ENCODE data around the gene DCDC2B. TPM values are rescaled to one million over a fixed set of nuclear protein-coding genes. Genes with fewer than 3 reads are reported as not detected.

DCDC2B gene
- total and polyA plus RNA-seq, 2 of the 13 experiments (the other 11 are each of a cell fraction or from before 2014, with no cell fraction given) = not detected

DNA sequence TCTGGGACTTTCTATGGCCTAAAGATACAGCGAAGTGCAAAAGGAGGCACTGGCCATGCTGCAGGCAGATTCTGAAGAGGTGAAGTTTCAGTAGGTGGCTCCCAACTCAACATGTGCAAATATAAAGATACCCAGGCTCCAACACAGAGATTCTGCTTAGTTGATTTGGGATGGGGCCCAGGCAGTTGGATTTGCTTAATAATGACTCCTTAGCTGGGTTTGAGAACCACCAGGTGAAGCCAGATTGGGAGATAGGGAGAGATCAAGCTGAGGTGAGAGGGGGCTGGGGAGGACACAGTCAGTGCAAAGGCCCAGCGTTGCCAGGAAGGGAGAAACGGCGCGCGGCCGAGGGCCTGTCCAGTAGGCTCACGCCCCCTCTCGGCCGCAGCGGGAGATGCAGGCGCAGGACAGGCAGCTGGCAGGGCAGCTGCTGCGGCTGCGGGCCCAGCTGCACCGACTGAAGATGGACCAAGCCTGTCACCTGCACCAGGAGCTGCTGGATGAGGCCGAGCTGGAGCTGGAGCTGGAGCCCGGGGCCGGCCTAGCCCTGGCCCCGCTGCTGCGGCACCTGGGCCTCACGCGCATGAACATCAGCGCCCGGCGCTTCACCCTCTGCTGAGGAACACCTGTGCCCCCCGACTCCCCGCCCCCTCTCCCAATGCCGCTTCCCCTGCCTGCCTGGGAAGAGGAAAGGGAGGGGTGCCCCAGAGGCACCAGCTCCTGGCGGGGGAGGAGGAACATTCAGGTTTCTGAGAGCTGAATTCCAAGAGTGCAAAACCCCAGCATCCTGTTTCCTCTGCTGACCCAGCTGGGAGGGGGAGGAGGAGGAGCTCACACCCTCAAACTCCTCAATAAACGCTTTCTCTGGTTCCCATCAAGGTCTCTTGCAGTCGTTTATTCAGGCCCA, 39.3 kb downstream of the DCDC2B start (continued):
- no peak for TF ChIP-seq EED (CRISPR knock-in tag; IDR thresholded peaks at IDR 0.05)
- TF ChIP-seq ARNTL (CRISPR knock-in tag; IDR thresholded peaks at IDR 0.05) = no peak
- no peak for TF ChIP-seq MYNN (CRISPR knock-in tag; IDR thresholded peaks at IDR 0.05; ENCODE audit: low read depth)
- no peak for TF ChIP-seq GTF3A (CRISPR knock-in tag; conservative IDR thresholded peaks at IDR 0.05)
- TF ChIP-seq HNF4A (CRISPR knock-in tag; IDR thresholded peaks at IDR 0.05) = no peak; the same call in 1 of the 2 replicates
- TF ChIP-seq, protein P1, sequence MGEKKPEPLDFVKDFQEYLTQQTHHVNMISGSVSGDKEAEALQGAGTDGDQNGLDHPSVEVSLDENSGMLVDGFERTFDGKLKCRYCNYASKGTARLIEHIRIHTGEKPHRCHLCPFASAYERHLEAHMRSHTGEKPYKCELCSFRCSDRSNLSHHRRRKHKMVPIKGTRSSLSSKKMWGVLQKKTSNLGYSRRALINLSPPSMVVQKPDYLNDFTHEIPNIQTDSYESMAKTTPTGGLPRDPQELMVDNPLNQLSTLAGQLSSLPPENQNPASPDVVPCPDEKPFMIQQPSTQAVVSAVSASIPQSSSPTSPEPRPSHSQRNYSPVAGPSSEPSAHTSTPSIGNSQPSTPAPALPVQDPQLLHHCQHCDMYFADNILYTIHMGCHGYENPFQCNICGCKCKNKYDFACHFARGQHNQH (CRISPR knock-in tag; IDR thresholded peaks at IDR 0.05) = no peak
- no peak for TF ChIP-seq NCOA5 (CRISPR knock-in tag; IDR thresholded peaks at IDR 0.05)
- TF ChIP-seq, protein P2, sequence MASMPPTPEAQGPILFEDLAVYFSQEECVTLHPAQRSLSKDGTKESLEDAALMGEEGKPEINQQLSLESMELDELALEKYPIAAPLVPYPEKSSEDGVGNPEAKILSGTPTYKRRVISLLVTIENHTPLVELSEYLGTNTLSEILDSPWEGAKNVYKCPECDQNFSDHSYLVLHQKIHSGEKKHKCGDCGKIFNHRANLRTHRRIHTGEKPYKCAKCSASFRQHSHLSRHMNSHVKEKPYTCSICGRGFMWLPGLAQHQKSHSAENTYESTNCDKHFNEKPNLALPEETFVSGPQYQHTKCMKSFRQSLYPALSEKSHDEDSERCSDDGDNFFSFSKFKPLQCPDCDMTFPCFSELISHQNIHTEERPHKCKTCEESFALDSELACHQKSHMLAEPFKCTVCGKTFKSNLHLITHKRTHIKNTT (CRISPR knock-in tag; IDR thresholded peaks at IDR 0.05) = no peak
- no peak for TF ChIP-seq SP5 (CRISPR knock-in tag; IDR thresholded peaks at IDR 0.05; ENCODE audit: borderline replicate concordance, low read depth)
- no peak for TF ChIP-seq ZKSCAN5 (CRISPR knock-in tag; IDR thresholded peaks at IDR 0.05)
- TF ChIP-seq, protein P3, sequence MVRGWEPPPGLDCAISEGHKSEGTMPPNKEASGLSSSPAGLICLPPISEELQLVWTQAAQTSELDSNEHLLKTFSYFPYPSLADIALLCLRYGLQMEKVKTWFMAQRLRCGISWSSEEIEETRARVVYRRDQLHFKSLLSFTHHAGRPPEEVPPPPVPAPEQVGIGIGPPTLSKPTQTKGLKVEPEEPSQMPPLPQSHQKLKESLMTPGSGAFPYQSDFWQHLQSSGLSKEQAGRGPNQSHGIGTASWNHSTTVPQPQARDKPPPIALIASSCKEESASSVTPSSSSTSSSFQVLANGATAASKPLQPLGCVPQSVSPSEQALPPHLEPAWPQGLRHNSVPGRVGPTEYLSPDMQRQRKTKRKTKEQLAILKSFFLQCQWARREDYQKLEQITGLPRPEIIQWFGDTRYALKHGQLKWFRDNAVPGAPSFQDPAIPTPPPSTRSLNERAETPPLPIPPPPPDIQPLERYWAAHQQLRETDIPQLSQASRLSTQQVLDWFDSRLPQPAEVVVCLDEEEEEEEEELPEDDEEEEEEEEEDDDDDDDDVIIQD (CRISPR knock-in tag; IDR thresholded peaks at IDR 0.05; ENCODE audit: low read depth) = no peak
- no peak; the same call in 1 of the 2 replicates for TF ChIP-seq ZNF33B (CRISPR knock-in tag; IDR thresholded peaks at IDR 0.05)
- TF ChIP-seq DPF2 (CRISPR knock-in tag; IDR thresholded peaks at IDR 0.05; ENCODE audit: borderline replicate concordance, low read depth) = no peak
- TF ChIP-seq, protein P4, sequence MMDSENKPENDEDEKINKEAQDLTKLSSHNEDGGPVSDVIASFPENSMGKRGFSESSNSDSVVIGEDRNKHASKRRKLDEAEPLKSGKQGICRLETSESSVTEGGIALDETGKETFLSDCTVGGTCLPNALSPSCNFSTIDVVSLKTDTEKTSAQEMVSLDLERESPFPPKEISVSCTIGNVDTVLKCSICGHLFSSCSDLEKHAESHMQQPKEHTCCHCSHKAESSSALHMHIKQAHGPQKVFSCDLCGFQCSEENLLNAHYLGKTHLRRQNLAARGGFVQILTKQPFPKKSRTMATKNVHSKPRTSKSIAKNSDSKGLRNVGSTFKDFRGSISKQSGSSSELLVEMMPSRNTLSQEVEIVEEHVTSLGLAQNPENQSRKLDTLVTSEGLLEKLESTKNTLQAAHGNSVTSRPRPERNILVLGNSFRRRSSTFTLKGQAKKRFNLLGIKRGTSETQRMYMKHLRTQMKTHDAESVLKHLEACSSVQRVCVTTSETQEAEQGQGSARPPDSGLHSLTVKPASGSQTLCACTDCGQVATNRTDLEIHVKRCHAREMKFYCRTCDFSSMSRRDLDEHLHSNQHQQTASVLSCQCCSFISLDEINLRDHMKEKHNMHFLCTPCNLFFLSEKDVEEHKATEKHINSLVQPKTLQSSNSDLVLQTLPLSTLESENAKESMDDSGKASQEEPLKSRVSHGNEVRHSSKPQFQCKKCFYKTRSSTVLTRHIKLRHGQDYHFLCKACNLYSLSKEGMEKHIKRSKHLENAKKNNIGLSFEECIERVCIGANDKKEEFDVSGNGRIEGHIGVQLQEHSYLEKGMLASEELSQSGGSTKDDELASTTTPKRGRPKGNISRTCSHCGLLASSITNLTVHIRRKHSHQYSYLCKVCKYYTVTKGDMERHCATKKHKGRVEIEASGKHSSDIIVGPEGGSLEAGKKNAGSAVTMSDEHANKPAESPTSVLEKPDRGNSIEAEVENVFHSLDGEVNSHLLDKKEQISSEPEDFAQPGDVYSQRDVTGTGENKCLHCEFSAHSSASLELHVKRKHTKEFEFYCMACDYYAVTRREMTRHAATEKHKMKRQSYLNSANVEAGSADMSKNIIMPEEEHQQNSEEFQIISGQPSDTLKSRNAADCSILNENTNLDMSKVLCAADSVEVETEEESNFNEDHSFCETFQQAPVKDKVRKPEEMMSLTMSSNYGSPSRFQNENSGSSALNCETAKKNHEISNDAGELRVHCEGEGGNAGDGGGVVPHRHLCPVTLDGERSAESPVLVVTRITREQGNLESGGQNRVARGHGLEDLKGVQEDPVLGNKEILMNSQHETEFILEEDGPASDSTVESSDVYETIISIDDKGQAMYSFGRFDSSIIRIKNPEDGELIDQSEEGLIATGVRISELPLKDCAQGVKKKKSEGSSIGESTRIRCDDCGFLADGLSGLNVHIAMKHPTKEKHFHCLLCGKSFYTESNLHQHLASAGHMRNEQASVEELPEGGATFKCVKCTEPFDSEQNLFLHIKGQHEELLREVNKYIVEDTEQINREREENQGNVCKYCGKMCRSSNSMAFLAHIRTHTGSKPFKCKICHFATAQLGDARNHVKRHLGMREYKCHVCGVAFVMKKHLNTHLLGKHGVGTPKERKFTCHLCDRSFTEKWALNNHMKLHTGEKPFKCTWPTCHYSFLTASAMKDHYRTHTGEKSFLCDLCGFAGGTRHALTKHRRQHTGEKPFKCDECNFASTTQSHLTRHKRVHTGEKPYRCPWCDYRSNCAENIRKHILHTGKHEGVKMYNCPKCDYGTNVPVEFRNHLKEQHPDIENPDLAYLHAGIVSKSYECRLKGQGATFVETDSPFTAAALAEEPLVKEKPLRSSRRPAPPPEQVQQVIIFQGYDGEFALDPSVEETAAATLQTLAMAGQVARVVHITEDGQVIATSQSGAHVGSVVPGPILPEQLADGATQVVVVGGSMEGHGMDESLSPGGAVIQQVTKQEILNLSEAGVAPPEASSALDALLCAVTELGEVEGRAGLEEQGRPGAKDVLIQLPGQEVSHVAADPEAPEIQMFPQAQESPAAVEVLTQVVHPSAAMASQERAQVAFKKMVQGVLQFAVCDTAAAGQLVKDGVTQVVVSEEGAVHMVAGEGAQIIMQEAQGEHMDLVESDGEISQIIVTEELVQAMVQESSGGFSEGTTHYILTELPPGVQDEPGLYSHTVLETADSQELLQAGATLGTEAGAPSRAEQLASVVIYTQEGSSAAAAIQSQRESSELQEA (CRISPR knock-in tag; IDR thresholded peaks at IDR 0.05; ENCODE audit: not compliant biosample characterization) = no peak
